Spinal cord (tissue), 10 donors: ENCODE measurements around the gene TTC29. TPM values are rescaled to one million over a fixed set of nuclear protein-coding genes. Genes with fewer than 3 reads are reported as not detected.
"Not testable (repeated sequence)": the region's sequence is repeated elsewhere in the genome, so short reads cannot be mapped to it uniquely, and the experiment has no call there.

ENCODE experiments used
- DNase-seq, 6 donors: peaks; one replicate each; pipeline versions ENCODE4 v3.0.0 to v3.0.0-alpha.2; 2013 to 2015; ENCODE audit warnings: low spot score in 6 of 6, low read depth in 4 of 6
- H3K27ac ChIP-seq: one replicate; pipeline ENCODE4 v1.5.1; 2013; ENCODE audit warnings: low read depth, low read length, control low read depth
- H3K27me3 ChIP-seq: one replicate; pipeline ENCODE4 v1.6.1; 2013; ENCODE audit warnings: low read length; ENCODE audit not compliant: control insufficient read depth, insufficient read depth
- H3K36me3 ChIP-seq: one replicate; pipeline ENCODE4 v1.6.1; 2013; ENCODE audit warnings: low read length; ENCODE audit not compliant: control insufficient read depth, insufficient read depth
- H3K4me1 ChIP-seq: one replicate; pipeline ENCODE4 v1.6.1; 2013; ENCODE audit warnings: low read length; ENCODE audit not compliant: control insufficient read depth, insufficient read depth
- H3K4me3 ChIP-seq: one replicate; pipeline ENCODE4 v1.5.1; 2013; ENCODE audit warnings: low read depth, low read length, control low read depth
- H3K9me3 ChIP-seq: one replicate; pipeline ENCODE4 v1.6.1; 2013; ENCODE audit warnings: low read length; ENCODE audit not compliant: control insufficient read depth, insufficient read depth
- WGBS: methylation state at CpG from one replicate; pipeline ENCODE4 v1.1.5; 2013; ENCODE audit warnings: missing lambda C conversion rate; ENCODE audit not compliant: insufficient coverage; 5-methylcytosine and 5-hydroxymethylcytosine counted together
- polyA plus RNA-seq, 2 donors: library from polyadenylated mRNA; unstranded; fragments of 120-200 nt; gene quantifications; one replicate each; pipeline ENCODE4 v1.2.1, GENCODE V29; 2013; ENCODE audit not compliant: insufficient read length in 2 of 2
- total RNA-seq, 2 donors: library from RNA; depleted of rRNA in 1 of 2; stranded (reverse); fragments of 120-200 nt in 1 of 2; fragments of >200 nt in 1 of 2; gene quantifications; one replicate each; pipeline versions ENCODE4 v1.2.3 to v1.2.4, GENCODE V29; 2013 to 2014
- donor health status: healthy.

The TTC29 gene
- total and polyA plus RNA-seq, 4 donors, result 1.7 to 5.2 (median 2.8) TPM

DNA sequence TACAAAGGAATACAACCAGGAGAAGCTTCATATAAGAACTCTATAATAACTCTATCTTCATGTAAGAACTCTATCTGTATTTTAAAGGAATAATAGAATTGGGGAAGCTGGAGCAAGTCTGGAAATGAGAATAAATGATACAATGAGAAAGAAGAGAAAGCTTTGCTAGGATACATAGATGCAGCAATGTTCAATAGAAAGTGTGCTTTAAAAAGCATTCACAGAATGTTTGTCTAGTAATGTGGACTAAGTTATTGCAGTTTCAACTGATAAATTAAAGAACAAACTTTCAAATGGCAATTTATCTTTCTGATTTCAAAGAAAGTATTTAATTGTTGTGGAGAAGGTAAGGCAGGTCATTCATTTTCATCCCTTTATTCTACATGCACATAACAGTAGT lies 104.9 kb downstream of the TTC29 start:
- Histone ChIP-seq H3K9me3 (no peaks in the 10 kb centered on the region), H3K27me3 (no peaks in the 10 kb centered on the region), H3K4me3 (no peak overlapping the region), H3K36me3 (no peaks in the 10 kb centered on the region), H3K27ac (no peak overlapping the region), H3K4me1 (no peaks in the 10 kb centered on the region)
- no peak for DNase-seq

DNA sequence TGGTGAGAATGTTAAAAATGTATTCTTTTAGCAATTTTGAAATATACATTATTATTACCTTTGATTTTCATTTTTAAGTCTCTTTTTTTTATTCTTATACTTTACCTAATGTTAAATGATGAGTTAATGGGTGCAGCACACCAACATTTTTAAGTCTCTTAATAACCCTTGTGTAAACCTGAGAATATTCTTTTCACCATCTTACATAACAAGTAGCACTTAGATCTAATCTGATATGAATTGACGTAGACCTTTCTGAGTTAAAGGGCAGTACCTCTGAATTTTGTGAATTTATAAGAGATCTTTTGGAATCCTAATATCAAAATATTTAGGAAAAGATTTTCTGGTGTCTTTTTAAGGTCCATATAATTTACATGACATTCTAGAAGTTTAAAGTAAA lies 110.6 kb downstream of the TTC29 start:
- Histone ChIP-seq H3K27ac (no peak overlapping the region), H3K9me3 (no peaks in the 10 kb centered on the region), H3K36me3 (no peaks in the 10 kb centered on the region), H3K4me3 (no peak overlapping the region), H3K4me1 (no peaks in the 10 kb centered on the region), H3K27me3 (no peaks in the 10 kb centered on the region)
- WGBS, result no CpG with 5 or more reads among the region's 1 CpG
- no peak for DNase-seq

DNA sequence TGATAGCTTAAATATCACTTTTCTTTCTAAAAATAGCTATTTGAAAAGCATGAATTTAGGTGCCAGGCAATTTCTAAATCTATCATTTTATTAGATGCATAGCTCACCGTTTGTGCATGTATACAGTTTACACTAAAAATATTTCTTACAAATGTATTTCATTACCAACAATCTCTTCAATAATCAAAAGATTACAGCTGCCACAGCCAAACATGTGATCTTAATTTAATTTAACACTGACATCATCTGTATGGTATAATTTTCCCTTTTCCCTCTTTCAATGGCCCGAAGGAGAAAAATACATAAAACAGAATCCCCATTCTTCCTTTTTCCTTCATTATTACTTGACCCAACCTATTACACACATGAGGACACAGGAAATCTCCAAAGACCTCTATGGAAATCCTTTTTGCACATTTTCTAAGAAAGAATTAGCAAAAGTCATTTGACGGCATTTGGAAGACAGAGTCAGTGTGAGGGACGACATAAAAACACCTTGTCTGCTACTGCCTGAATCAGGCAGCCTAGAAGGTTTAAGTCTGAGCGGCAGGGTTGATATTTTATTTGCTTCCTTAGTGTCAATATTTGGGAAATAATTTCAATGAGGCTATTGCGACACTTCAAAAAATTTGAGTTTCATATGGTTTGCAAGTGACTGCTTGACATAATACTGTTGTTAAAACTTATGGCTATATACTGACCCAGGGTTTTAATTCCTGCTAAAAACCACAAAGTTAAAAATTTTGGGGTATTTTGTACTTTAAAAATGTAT lies 111.2 kb downstream of the TTC29 start:
- WGBS, result 78% methylated on average over 4 of the region's 6 CpGs
- DNase-seq, result no peak
- Histone ChIP-seq H3K36me3 (no peaks in the 10 kb centered on the region), H3K27me3 (no peaks in the 10 kb centered on the region), H3K4me3 (no peak overlapping the region), H3K9me3 (no peaks in the 10 kb centered on the region), H3K4me1 (no peaks in the 10 kb centered on the region), H3K27ac (no peak overlapping the region)

DNA sequence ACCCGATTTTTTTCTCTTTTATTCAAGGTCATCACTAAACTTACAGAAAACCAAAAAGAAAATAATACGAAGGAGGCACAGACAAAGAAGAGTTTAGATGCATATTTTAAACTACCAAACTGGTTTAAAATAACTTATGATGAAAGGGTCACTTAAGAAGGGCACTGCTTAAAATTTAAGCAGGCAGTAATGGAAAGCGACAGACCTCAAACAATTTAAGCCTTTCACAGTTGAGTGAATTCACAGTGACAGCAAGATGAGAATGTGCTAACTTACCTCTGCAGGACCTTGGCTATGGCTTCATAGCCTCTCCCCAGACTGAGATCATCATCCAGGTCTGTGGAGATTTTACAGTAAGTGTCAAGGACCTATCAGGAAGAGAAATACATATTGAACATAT lies 112.1 kb downstream of the TTC29 start:
- H3K9me3 ChIP-seq, result no peaks in the 10 kb centered on the region
- no peak for DNase-seq
- H3K27ac ChIP-seq, result no peak overlapping the region
- WGBS, result 20% methylated on average over 1 of the region's 3 CpGs
- no peaks in the 10 kb centered on the region for H3K27me3 ChIP-seq
- no peak overlapping the region for H3K4me3 ChIP-seq
- H3K4me1 ChIP-seq, result no peaks in the 10 kb centered on the region
- no peaks in the 10 kb centered on the region for H3K36me3 ChIP-seq

DNA sequence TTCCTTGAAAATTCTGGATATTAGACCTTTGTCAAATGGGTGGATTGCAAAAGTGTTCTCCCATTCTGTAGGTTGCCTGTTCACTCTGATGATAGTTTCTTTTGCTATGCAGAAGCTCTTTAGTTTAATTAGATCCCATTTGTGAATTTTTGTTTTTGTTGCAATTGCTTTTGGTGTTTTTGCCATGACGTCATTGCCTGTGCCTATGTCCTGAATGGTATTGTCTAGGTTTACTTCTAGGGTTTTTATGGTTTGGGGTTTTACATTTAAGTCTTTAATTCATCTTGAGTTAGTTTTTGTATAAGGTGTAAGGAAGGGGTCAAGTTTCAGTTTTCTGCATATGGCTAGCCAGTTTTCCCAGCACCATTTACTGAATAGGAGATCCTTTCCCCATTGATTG lies 122.7 kb downstream of the TTC29 start:
- 100% methylated on average over 1 of the region's 1 CpG for WGBS
- H3K36me3 ChIP-seq, H3K4me3 ChIP-seq, H3K4me1 ChIP-seq, DNase-seq, H3K9me3 ChIP-seq, H3K27ac ChIP-seq, H3K27me3 ChIP-seq: not testable (repeated sequence)

DNA sequence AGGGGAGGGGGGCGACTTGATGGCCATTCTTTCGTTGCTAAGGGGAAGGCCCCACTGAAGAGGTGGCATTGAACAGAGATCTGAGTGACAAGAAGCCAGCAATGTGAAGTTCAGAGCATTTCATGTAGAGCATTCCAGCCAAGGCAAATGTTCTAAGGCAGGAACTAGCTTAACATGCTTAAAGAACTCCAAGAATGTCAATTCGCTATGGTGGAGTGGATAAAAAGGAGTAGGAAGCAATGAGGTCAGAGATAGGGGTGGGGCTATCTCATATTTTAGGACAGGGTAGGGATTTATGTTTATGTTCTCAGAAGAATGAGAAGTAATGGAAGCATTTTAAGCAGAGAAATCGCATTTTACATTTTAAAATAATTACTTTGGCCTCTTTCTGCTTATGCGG lies 130.9 kb downstream of the TTC29 start:
- Histone ChIP-seq H3K9me3 (no peaks in the 10 kb centered on the region), H3K27me3 (no peaks in the 10 kb centered on the region), H3K36me3 (no peaks in the 10 kb centered on the region), H3K4me3 (no peak overlapping the region), H3K4me1 (no peaks in the 10 kb centered on the region), H3K27ac (no peak overlapping the region)
- WGBS, result 85% methylated on average over 4 of the region's 5 CpGs
- DNase-seq, result no peak

GRCh38 chr4:146795711-146796110 lies 150.0 kb downstream of the TTC29 start:
- Histone ChIP-seq H3K4me1 (no peaks in the 10 kb centered on the region), H3K27me3 (no peaks in the 10 kb centered on the region), H3K36me3 (no peaks in the 10 kb centered on the region), H3K4me3 (no peak overlapping the region), H3K9me3 (no peaks in the 10 kb centered on the region), H3K27ac (no peak overlapping the region)
- no peak for DNase-seq
- WGBS, result no CpG with 5 or more reads among the region's 2 CpGs

DNA sequence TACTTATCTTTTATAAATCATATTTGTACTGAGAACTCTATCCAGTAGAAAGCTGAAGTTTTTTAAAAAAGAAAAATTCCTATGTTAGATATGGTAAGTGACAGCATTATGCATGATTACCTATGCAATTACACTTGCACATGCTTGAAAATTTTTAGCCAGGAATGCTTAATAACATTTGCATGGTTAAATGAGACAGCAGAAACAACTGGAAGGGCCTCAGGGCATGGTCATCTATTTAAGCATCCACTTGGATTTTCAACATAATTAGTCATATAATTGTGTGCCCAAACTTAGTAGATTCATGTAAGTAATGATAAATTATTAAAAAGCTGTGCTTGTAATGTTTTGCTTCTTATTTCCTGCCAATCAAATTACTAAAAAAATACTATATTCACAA lies 151.9 kb downstream of the TTC29 start:
- no peaks in the 10 kb centered on the region for H3K36me3 ChIP-seq

DNA sequence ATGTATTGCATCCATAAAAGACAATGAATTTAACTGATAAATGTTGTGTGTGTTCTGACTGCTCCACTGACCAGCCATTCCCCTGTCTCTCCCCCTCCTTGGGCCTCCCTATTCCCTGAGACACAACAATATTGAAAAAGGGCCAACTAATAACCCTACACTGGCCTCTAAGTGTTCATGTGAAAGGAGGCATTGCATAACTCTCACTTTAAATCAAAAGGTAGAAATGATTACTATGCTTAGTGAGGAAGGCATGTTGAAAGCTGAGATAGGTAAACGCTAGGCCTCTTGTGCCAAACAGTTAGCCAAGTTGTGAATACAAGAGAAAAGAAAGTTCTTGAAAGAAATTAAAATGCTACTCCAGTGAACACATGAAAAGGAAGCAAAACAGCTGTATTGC lies 154.2 kb downstream of the TTC29 start:
- no CpG with 5 or more reads among the region's 1 CpG for WGBS
- no peaks in the 10 kb centered on the region for H3K4me1 ChIP-seq
- no peak overlapping the region for H3K4me3 ChIP-seq
- no peak overlapping the region for H3K27ac ChIP-seq
- no peaks in the 10 kb centered on the region for H3K36me3 ChIP-seq
- H3K9me3 ChIP-seq, result no peaks in the 10 kb centered on the region
- no peak for DNase-seq
- no peaks in the 10 kb centered on the region for H3K27me3 ChIP-seq

More for the DNA sequence above, 151.9 kb downstream of the TTC29 start:
- Histone ChIP-seq H3K4me1 (no peaks in the 10 kb centered on the region), H3K4me3 (no peak overlapping the region), H3K9me3 (no peaks in the 10 kb centered on the region), H3K27me3 (no peaks in the 10 kb centered on the region), H3K27ac (no peak overlapping the region)
- no peak for DNase-seq

DNA sequence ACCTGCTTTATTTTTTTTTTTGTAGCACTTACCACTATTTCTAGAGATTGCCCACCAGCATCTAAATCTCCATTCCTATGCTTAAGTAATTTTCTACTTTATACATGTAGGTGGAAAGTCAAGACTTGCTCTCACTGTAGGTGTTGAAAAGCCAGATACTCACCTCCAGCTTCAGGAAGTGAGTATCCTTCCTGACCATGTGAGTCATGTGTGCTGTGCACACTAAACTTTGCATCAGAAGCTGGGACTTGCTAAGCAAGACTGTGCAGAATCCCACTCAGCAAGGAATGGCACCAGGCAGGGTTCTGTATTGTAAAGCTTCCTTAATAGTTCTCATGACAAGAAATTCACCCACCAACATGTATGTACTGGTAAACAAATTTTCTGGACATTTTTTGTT lies 155.1 kb downstream of the TTC29 start:
- no peaks in the 10 kb centered on the region for H3K36me3 ChIP-seq
- no peaks in the 10 kb centered on the region for H3K4me1 ChIP-seq
- no peak overlapping the region for H3K4me3 ChIP-seq
- no peaks in the 10 kb centered on the region for H3K27me3 ChIP-seq
- H3K27ac ChIP-seq, result no peak overlapping the region
- no peaks in the 10 kb centered on the region for H3K9me3 ChIP-seq
- no peak for DNase-seq
